HepG2 (cell line): ENCODE measurements around the gene IL10. TPM values are rescaled to one million over a fixed set of nuclear protein-coding genes. Genes with fewer than 3 reads are reported as not detected.

Source experiments
- ATAC-seq: fragments of 200-7000 bp; cut with Tn5 transposase; 3 replicates; pipeline ENCODE4 v1.9.1; 2020; ENCODE audit warnings: mild to moderate bottlenecking, moderate library complexity
- BruUV-seq: library from RNA; stranded (reverse); fragments of 400-500 nt; replicated peaks from 2 replicates; lab custom pipeline; 2021; lab: Mats Ljungman, UMichigan
- CTCF ChIA-PET: fragments of 300-600 bp; formaldehyde crosslinking; extraction: SDS; loops from one replicate; lab custom pipeline; 2021; ENCODE audit warnings: low total read pairs, inconsistent platforms, low intra/inter-chr PET ratio; lab: Yijun Ruan, JAX
- POLR2A ChIA-PET: fragments of 350-600 bp; sonication (Branson Sonifier 250); formaldehyde crosslinking; loops from one replicate; lab custom pipeline; 2020; ENCODE audit warnings: antibody characterized with exemption, inconsistent platforms; lab: Yijun Ruan, JAX
- DNase-seq: peaks from one replicate; pipeline ENCODE4 v3.0.0-alpha.2; 2015; ENCODE audit warnings: low spot score
- FAIRE-seq: peaks from 3 replicates; lab custom pipeline; 2011; peaks lifted over from hg19 to GRCh38; lab: Jason Lieb, UNC
- H2AFZ ChIP-seq: one replicate; pipeline ENCODE4 v1.6.1; 2011; ENCODE audit warnings: low read length, inconsistent platforms
- H3K27ac ChIP-seq: fragments of 300-600 bp; 3 replicates; pipeline ENCODE4 v1.8.0; 2011; ENCODE audit warnings: mixed run types, mild to moderate bottlenecking, mixed read lengths, low read length, inconsistent platforms; ENCODE audit not compliant: insufficient read depth; ENCODE audit errors: extremely low read length
- H3K27me3 ChIP-seq, 2 experiments: fragments of 200-600 bp in 1 of 2; 2 replicates in 1 of 2; 3 replicates in 1 of 2; pipeline versions ENCODE4 v1.6.0 to v1.8.0; 2011; ENCODE audit warnings: low read length in 2 of 2, mild to moderate bottlenecking in 2 of 2, moderate library complexity in 2 of 2, inconsistent platforms in 1 of 2; ENCODE audit not compliant: insufficient read depth in 2 of 2, control insufficient read depth in 1 of 2
- H3K36me3 ChIP-seq, 2 experiments: fragments of 200-600 bp in 1 of 2; replicated peaks in 1 of 2; 2 replicates in 1 of 2; 3 replicates in 1 of 2; pipeline versions ENCODE4 v1.5.1 to v1.8.0; 2011; ENCODE audit warnings: low read length in 2 of 2, inconsistent platforms in 1 of 2; ENCODE audit not compliant: insufficient read depth in 2 of 2, control insufficient read depth in 1 of 2
- H3K4me1 ChIP-seq: 2 replicates; pipeline ENCODE4 v1.5.1; 2012; ENCODE audit warnings: low read length, inconsistent platforms; ENCODE audit not compliant: insufficient read depth
- H3K4me2 ChIP-seq: 2 replicates; pipeline ENCODE4 v1.6.0; 2011; ENCODE audit warnings: low read depth, low read length, inconsistent platforms
- H3K4me3 ChIP-seq, 3 experiments: fragments of 200-600 bp in 1 of 3; sonication (generic), shearing (Covaris generic) in 1 of 3; replicated peaks in 1 of 3; 2 replicates each; pipeline ENCODE4 v1.5.1; 2011 to 2016; ENCODE audit warnings: low read length in 3 of 3, inconsistent platforms in 2 of 3, low read depth in 2 of 3, mild to moderate bottlenecking in 2 of 3, control low read depth in 1 of 3, mixed read lengths in 1 of 3; ENCODE audit not compliant: insufficient read depth in 1 of 3
- H3K79me2 ChIP-seq: one replicate; pipeline ENCODE4 v1.6.1; 2011; ENCODE audit warnings: low read length, inconsistent platforms; ENCODE audit not compliant: insufficient read depth
- H3K9ac ChIP-seq: 2 replicates; pipeline ENCODE4 v1.6.0; 2011; ENCODE audit warnings: mild to moderate bottlenecking, low read depth, low read length, inconsistent platforms; ENCODE audit not compliant: insufficient read depth
- H3K9me3 ChIP-seq: 2 replicates; pipeline ENCODE4 v1.5.1; 2012; ENCODE audit warnings: mild to moderate bottlenecking, low read length
- H4K20me1 ChIP-seq: 2 replicates; pipeline ENCODE4 v1.6.0; 2011; ENCODE audit warnings: inconsistent platforms, mild to moderate bottlenecking, low read length, moderate library complexity; ENCODE audit not compliant: insufficient read depth
- BORCS8-MEF2B ChIP-seq: sonication (generic); formaldehyde crosslinking; IDR thresholded peaks from 2 replicates; pipeline ENCODE4 v1.8.0; 2022; ENCODE audit warnings: mild to moderate bottlenecking, missing genetic modification reagents
- CENPX ChIP-seq: sonication (generic); formaldehyde crosslinking; IDR thresholded peaks from 2 replicates; pipeline ENCODE4 v1.9.0; 2021; ENCODE audit warnings: mild to moderate bottlenecking, missing genetic modification reagents, moderate library complexity
- EEA1 ChIP-seq: sonication (generic); formaldehyde crosslinking; IDR thresholded peaks from 2 replicates; pipeline ENCODE4 v1.5.1; 2020; ENCODE audit warnings: mild to moderate bottlenecking, missing genetic modification reagents, borderline replicate concordance
- FOSL1 ChIP-seq: sonication (generic); formaldehyde crosslinking; IDR thresholded peaks from 2 replicates; pipeline ENCODE4 v1.9.0; 2021; ENCODE audit warnings: missing genetic modification reagents, borderline replicate concordance
- HNF4A ChIP-seq: sonication (generic); formaldehyde crosslinking; IDR thresholded peaks from 2 replicates; pipeline ENCODE4 v1.4.0; 2020; ENCODE audit warnings: missing genetic modification reagents
- MED13 ChIP-seq: sonication (generic); formaldehyde crosslinking; IDR thresholded peaks from 2 replicates; pipeline ENCODE4 v1.5.0; 2020; ENCODE audit warnings: missing genetic modification reagents
- TAF15 ChIP-seq: fragments of 200-400 bp; formaldehyde crosslinking; IDR thresholded peaks from one replicate; pipeline ENCODE4 v1.6.1; 2018; ENCODE audit warnings: mild to moderate bottlenecking, low read depth, low read length; ENCODE audit not compliant: poor library complexity, severe bottlenecking
- ZNF207 ChIP-seq: fragments of 450-650 bp; IDR thresholded peaks from 2 replicates; pipeline ENCODE4 v1.6.1; 2016; ENCODE audit warnings: antibody characterized with exemption, borderline replicate concordance
- ZNF34 ChIP-seq: sonication (generic); formaldehyde crosslinking; IDR thresholded peaks from 2 replicates; pipeline ENCODE4 v1.4.0; 2020; ENCODE audit warnings: mild to moderate bottlenecking, missing genetic modification reagents, borderline replicate concordance
- ZNF350 ChIP-seq: sonication (generic); formaldehyde crosslinking; IDR thresholded peaks from 2 replicates; pipeline ENCODE4 v1.4.0; 2020; ENCODE audit warnings: mild to moderate bottlenecking, low read depth, missing genetic modification reagents, borderline replicate concordance
- ZNF761 ChIP-seq: sonication (generic); formaldehyde crosslinking; conservative IDR thresholded peaks from 2 replicates; pipeline ENCODE4 v1.4.0; 2020; ENCODE audit warnings: mild to moderate bottlenecking, missing genetic modification reagents
- WGBS: methylation state at CpG from one replicate; pipeline ENCODE4 v1.1.6; 2017; ENCODE audit warnings: low lambda C conversion rate; 5-methylcytosine and 5-hydroxymethylcytosine counted together
- in situ Hi-C: cut with HindIII; loops from 2 replicates; pipeline ENCODE4 v1.10.0; 2017; ENCODE audit warnings: low pct_unique_long_range_greater_than_20kb; ENCODE audit not compliant: extremely low pct_ligation_motif_present
- intact Hi-C: fragments of 100-400 bp; cut with micrococcal nuclease; formaldehyde crosslinking; loops from one replicate; pipeline ENCODE4 v1.10.0; 2022; ENCODE audit not compliant: unreplicated experiment
- polyA plus RNA-seq, 8 experiments: library from polyadenylated mRNA; depleted of rRNA in 3 of 8; stranded (reverse) in 7 of 8; unstranded in 1 of 8; fragments of >200 nt; fragmentation: Illumina TruSeq in 4 of 8; extraction: Trizol in 4 of 8; gene quantifications; 2 replicates each; pipeline versions ENCODE4 v1.2.1 to v1.2.3, GENCODE V29; 2011 to 2016; ENCODE audit warnings: low read depth in 4 of 8, missing spikeins in 1 of 8, mixed read lengths in 1 of 8; ENCODE audit not compliant: insufficient read depth in 1 of 8
- total RNA-seq, 5 experiments: library from RNA; depleted of rRNA; stranded (reverse); fragments of >200 nt; fragmentation: Illumina TruSeq; extraction: Trizol; gene quantifications; 2 replicates each; pipeline ENCODE4 v1.2.3, GENCODE V29; 2016; ENCODE audit warnings: low read depth in 1 of 5
- TF ChIP-seq, protein P1 (sequence below): sonication (generic); formaldehyde crosslinking; IDR thresholded peaks from one replicate; pipeline ENCODE4 v1.5.1; 2020; ENCODE audit warnings: mild to moderate bottlenecking, missing genetic modification reagents; ENCODE audit errors: not compliant biosample characterization
- TF ChIP-seq, protein P2 (sequence below): sonication (generic); formaldehyde crosslinking; IDR thresholded peaks from 2 replicates; pipeline ENCODE4 v1.4.0; 2020; ENCODE audit warnings: missing genetic modification reagents

IL10 gene
- total and polyA plus RNA-seq, 2 of the 13 experiments (the other 11 are each of a cell fraction or from before 2014, with no cell fraction given), result not detected

DNA sequence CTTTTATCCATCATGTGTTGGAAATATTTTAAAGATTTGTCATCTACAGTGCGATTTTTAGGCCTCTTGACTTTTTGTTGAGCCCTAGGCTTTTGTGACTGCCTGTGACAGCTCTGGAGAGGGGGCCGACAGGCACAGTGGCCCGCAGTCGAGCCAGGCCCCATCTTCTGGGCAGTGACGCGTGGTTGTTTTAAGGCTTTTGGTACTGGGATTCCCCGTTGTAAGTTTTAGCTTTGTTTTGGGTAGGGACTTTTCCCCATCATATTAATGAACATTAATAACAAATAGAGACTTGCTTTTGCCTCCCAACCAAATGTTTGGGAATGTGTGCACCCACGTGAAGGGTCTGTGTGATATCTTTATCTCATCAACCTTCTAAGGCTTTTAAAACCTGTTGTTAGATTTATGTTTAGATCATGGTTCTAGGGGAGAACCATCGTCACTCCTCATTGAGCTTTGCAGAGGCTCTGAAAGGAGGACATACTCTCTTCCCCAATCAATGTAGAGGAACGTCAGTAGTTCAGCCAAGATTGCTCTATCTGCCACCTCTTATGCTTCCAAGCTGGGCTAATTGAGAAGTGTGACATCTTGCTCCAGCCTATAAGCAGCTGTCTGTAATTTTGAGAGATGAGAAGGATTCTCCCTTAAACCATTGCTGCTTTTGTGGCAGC, 53.0 kb downstream of the IL10 start:
- peaks cover 30% of the 10 kb centered on the region for H3K79me2 ChIP-seq
- no peak for ATAC-seq
- BruUV-seq, result no TSS peak
- intact Hi-C loops, result no loop called here
- H2AFZ ChIP-seq, result no peak overlapping the region
- peaks cover 49% of the 10 kb centered on the region for H3K4me1 ChIP-seq
- no peak overlapping the region for H3K4me2 ChIP-seq
- TF ChIP-seq CENPX (CRISPR knock-in tag), result no peak
- TF ChIP-seq BORCS8-MEF2B (CRISPR knock-in tag), result no peak
- no peak for TF ChIP-seq EEA1 (CRISPR knock-in tag)
- no peak for TF ChIP-seq MED13 (CRISPR knock-in tag)
- TF ChIP-seq, protein P1, sequence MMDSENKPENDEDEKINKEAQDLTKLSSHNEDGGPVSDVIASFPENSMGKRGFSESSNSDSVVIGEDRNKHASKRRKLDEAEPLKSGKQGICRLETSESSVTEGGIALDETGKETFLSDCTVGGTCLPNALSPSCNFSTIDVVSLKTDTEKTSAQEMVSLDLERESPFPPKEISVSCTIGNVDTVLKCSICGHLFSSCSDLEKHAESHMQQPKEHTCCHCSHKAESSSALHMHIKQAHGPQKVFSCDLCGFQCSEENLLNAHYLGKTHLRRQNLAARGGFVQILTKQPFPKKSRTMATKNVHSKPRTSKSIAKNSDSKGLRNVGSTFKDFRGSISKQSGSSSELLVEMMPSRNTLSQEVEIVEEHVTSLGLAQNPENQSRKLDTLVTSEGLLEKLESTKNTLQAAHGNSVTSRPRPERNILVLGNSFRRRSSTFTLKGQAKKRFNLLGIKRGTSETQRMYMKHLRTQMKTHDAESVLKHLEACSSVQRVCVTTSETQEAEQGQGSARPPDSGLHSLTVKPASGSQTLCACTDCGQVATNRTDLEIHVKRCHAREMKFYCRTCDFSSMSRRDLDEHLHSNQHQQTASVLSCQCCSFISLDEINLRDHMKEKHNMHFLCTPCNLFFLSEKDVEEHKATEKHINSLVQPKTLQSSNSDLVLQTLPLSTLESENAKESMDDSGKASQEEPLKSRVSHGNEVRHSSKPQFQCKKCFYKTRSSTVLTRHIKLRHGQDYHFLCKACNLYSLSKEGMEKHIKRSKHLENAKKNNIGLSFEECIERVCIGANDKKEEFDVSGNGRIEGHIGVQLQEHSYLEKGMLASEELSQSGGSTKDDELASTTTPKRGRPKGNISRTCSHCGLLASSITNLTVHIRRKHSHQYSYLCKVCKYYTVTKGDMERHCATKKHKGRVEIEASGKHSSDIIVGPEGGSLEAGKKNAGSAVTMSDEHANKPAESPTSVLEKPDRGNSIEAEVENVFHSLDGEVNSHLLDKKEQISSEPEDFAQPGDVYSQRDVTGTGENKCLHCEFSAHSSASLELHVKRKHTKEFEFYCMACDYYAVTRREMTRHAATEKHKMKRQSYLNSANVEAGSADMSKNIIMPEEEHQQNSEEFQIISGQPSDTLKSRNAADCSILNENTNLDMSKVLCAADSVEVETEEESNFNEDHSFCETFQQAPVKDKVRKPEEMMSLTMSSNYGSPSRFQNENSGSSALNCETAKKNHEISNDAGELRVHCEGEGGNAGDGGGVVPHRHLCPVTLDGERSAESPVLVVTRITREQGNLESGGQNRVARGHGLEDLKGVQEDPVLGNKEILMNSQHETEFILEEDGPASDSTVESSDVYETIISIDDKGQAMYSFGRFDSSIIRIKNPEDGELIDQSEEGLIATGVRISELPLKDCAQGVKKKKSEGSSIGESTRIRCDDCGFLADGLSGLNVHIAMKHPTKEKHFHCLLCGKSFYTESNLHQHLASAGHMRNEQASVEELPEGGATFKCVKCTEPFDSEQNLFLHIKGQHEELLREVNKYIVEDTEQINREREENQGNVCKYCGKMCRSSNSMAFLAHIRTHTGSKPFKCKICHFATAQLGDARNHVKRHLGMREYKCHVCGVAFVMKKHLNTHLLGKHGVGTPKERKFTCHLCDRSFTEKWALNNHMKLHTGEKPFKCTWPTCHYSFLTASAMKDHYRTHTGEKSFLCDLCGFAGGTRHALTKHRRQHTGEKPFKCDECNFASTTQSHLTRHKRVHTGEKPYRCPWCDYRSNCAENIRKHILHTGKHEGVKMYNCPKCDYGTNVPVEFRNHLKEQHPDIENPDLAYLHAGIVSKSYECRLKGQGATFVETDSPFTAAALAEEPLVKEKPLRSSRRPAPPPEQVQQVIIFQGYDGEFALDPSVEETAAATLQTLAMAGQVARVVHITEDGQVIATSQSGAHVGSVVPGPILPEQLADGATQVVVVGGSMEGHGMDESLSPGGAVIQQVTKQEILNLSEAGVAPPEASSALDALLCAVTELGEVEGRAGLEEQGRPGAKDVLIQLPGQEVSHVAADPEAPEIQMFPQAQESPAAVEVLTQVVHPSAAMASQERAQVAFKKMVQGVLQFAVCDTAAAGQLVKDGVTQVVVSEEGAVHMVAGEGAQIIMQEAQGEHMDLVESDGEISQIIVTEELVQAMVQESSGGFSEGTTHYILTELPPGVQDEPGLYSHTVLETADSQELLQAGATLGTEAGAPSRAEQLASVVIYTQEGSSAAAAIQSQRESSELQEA (CRISPR knock-in tag), result no peak
- TF ChIP-seq ZNF761, result no peak
- TF ChIP-seq FOSL1 (CRISPR knock-in tag), result no peak
- TF ChIP-seq ZNF34 (CRISPR knock-in tag), result no peak
- TF ChIP-seq, protein P2, sequence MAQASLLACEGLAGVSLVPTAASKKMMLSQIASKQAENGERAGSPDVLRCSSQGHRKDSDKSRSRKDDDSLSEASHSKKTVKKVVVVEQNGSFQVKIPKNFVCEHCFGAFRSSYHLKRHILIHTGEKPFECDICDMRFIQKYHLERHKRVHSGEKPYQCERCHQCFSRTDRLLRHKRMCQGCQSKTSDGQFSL (CRISPR knock-in tag), result no peak
- TF ChIP-seq HNF4A (CRISPR knock-in tag), result no peak
- TF ChIP-seq TAF15, result no peak
- TF ChIP-seq ZNF350, result no peak
- TF ChIP-seq ZNF207, result no peak
- H3K9me3 ChIP-seq, result no peaks in the 10 kb centered on the region
- H3K36me3 ChIP-seq, result no peaks in the 10 kb centered on the region
- peaks cover 13% of the 10 kb centered on the region; the same call in 1 of the 2 replicates for H4K20me1 ChIP-seq
- no peaks in the 10 kb centered on the region for H3K27me3 ChIP-seq
- CTCF ChIA-PET, result no interaction called here
- no peak for DNase-seq
- no peak overlapping the region for H3K27ac ChIP-seq
- no peak for FAIRE-seq
- POLR2A ChIA-PET, result interaction anchor here (0.6 kb wide), 1 partner anchor 1210 kb away, joined by 3 read pairs; no protein-coding TSS in a partner anchor
- in situ Hi-C loops, result no loop called here
- H3K9ac ChIP-seq, result no peak overlapping the region
- 95% methylated on average over 10 of the region's 10 CpGs for WGBS
- no peak overlapping the region for H3K4me3 ChIP-seq
